Measurements from ENCODE around the gene STRIP2. TPM values are rescaled to one million over a fixed set of nuclear protein-coding genes. Genes with fewer than 3 reads are reported as not detected.
A peak's percentile ranks its signal among the peaks of the same experiment; 100 is the strongest.

STRIP2 gene
- total and polyA plus RNA-seq, 9 of the 15 experiments (the other 6 are each of a cell fraction or from before 2014, with no cell fraction given), result 10.1 to 81.8 (median 42.3) TPM

- no TSS peak for BruUV-seq (replicated peaks)
- Histone ChIP-seq H3K79me2 (ENCODE audit: control insufficient read depth, insufficient read depth, low read length) (no peaks in the 10 kb centered on the region), H3K9me1 (ENCODE audit: control insufficient read depth, insufficient read depth, low read length) (no peaks in the 10 kb centered on the region), H3K36me3 (ENCODE audit: control insufficient read depth, insufficient read depth, low read length) (no peaks in the 10 kb centered on the region), H3K27ac (ENCODE audit: extremely low read depth, low read depth, low read length) (no peak overlapping the region), H3K27me3 (ENCODE audit: control insufficient read depth in 2 of 2, insufficient read depth in 2 of 2, low read length in 2 of 2) (peaks cover 36 to 55% of the 10 kb centered on the region in 2 experiments), H3K4me3 (no peak overlapping the region), H2AFZ (ENCODE audit: low read depth, low read length) (peak overlapping the region; percentile 30; the same call in 1 of the 2 replicates), H3K9ac (ENCODE audit: insufficient read depth in 1 of 2, low read depth in 2 of 2, low read length in 2 of 2) (no peak overlapping the region; a peak in 1 of 4 replicates), H3K9me3 (replicated peaks; ENCODE audit: control insufficient read depth, insufficient read depth, low read depth, low read length) (0 out of 2 replicates have a peak, but pooled peaks cover 2% of the 10 kb centered on the region), H3K4me1 (replicated peaks in 1 of 2; ENCODE audit: control insufficient read depth in 2 of 2, insufficient read depth in 2 of 2, low read length in 2 of 2) (no peaks in the 10 kb centered on the region), H4K20me1 (replicated peaks; ENCODE audit: control insufficient read depth, insufficient read depth, low read length) (no peaks in the 10 kb centered on the region), H3K4me2 (ENCODE audit: insufficient read depth, low read length) (no peak overlapping the region; the same call in 1 of the 2 replicates)
- FAIRE-seq, result no peak
- ATAC-seq, result peak; percentile 27; the same call in 1 of the 3 replicates
- POLR2A ChIA-PET, result interaction anchor here (0.5 kb wide), 1 partner anchor 1929 kb away, joined by 3 read pairs; no protein-coding TSS in a partner anchor
- intact Hi-C loops (cut with micrococcal nuclease), result no loop called here
- CTCF ChIA-PET (ENCODE audit: low intra/inter-chr PET ratio), result no interaction called here
- WGBS (ENCODE audit: insufficient coverage, low coverage, missing lambda C conversion rate), result 11% methylated on average over 8 of the region's 8 CpGs
- TF ChIP-seq ZBTB40 (IDR thresholded peaks at IDR 0.05) (no peak), ZBTB40 (CRISPR knock-in tag; IDR thresholded peaks at IDR 0.05) (peak; percentile 30; the same call in 1 of the 2 replicates), CEBPB (tag; IDR thresholded peaks at IDR 0.05) (peak; percentile 27; the same call in 1 of the 2 replicates), CBX2 (IDR thresholded peaks at IDR 0.05; ENCODE audit: insufficient read depth, low read length, poor library complexity, severe bottlenecking) (peak; percentile 65), SAFB (IDR thresholded peaks at IDR 0.05; ENCODE audit: borderline replicate concordance, low read depth, low read length) (no peak)
- in situ Hi-C loops (cut with MboI), result no loop called here
- DNase-seq (ENCODE audit: extremely low read depth in 1 of 4, low spot score in 3 of 4), result no peak
Measured at GRCh38 chr7:129512192-129512591, 78.0 kb downstream of the STRIP2 start.

Measured in K562 (cell line).